HG02642 (cell line): ENCODE results near the gene FAXC.

Experiments used
- ATAC-seq: cut with Tn5 transposase; IDR thresholded peaks from one replicate; pipeline ENCODE4 v1.9.1; 2021; ENCODE audit warnings: mild to moderate bottlenecking; ENCODE audit not compliant: unreplicated experiment, poor library complexity

FAXC gene

DNA sequence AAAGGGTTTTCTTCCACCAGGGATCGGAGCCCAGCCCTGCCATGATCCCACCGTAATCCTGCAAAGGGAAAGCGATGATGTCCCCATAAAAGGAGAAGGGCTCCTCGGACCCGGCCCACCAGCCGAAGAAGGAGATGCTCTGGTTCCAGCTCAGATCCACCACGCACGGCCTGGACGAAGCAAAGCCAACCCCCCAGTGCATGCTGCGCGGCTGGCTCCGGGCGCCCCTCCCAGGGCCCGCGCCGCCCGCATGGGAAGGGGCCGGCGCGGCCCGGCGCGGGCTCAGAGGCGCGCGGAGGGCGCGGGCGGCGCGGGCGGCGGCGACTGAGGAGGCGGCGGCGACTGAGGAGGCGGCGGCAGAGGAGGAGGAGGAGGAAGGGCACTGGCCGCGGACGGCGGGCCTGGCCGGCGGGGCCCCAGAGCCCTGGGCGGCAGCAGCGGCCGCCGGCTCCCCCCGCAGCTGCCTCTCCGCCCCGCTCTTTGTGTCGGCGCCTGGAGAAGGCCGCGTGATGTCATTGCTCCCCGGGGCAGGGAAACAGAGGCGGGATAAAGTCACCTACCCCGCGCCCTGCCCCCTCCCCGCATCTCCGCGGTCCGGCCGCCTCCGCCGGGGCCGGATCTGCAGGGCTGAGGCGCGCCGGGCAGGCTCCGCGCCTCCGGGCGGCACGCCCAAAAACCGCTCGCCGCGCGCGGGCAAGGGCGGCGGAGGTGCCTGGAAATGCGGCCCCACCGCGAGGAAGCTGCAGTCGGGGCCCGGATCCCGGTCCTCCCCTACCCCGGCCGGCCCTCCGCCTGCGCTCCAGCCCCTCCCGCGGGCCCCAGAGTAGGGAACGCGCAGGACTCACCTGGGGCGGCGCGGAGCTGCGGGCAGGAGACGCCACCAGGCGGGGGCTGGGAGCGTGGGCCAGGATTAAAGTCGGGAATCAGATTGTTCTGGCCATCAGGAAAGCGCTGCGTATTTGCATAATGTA, at the start of gene FAXC:
Gene FAXC (minus strand): TSS at position 504 of the 971 bp plus-strand sequence. CDS start 302 bp downstream, at position 202.
- peak; percentile 64 for ATAC-seq

DNA sequence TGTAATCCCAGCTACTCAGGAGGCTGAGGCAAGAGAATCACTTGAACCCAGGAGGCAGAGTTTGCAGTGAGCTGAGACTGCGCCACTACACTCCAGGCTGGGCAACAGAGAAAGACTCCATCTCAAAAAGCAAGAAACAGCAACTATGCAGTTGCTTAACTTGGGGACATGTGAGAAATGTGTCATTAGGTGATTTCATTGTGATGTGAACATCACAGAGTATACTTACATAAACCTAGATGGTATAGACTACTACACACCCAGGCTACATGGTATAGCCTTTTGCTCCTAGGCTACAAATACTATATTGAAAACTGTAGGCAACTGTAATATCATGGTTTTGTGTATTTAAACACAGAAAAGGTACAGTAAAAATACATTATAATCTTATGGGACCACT, 47.8 kb upstream of the FAXC start:
- ATAC-seq = no peak

DNA sequence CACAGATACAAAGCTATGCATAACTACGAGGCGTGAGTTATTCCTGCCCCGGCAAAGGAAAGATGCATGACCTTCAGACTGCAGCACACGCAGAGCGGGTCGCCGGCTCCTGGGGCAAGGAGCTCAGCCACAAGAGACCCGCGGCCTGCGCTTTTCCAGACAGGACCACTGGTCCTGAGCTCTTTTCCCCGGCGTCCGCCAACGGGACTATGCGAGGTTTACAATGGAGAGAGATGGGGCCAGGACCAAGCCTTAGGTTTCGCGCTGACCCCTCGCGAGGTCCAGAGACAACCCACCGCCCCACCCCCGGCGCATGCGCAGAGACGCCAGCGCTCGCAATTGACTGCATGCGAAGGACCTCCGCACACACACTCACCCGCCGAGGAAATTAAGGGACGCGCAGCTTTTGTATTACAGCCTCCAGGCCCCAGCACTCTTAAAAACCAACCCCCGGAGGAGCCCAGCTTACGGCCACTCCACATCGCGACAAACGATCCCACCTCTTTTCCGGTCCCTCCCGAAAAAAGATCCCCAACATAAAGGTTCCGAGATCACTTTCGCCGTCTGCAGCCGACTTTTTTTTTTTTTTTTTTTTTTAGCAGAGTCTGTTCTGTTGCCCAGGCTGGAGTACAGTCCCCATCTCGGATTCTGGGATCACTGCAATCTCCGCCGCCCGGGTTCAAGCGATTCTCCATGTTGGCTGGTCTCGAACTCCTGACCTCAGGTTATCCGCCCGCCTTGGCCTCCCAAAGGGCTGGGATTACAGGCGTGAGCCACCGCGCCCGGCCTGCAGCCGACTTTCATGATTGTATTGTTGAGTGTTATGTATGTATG, 44.4 kb upstream of the FAXC start, which contains the start of gene COQ3:
Gene COQ3 (minus strand): TSS at position 498 of the 834 bp plus-strand sequence. CDS start 16 bp downstream, at position 482.
- ATAC-seq = peak; percentile 79

DNA sequence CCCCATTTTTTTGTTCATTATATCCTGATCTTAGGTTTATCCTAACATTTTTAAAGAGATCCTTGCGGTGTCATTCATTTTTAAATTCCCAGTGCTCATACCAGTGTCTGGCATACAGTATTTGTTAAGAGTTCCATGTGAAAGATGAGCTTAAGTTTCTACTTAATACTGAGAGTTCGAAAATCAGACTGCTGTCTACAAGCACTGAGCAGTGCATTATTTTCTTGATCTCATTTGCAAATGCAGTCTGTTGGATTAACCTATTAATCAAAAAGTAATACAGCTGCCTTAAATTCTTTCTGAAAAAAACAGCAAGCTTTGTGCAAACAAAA, 43.9 kb upstream of the FAXC start:
- peak; percentile 16 for ATAC-seq

DNA sequence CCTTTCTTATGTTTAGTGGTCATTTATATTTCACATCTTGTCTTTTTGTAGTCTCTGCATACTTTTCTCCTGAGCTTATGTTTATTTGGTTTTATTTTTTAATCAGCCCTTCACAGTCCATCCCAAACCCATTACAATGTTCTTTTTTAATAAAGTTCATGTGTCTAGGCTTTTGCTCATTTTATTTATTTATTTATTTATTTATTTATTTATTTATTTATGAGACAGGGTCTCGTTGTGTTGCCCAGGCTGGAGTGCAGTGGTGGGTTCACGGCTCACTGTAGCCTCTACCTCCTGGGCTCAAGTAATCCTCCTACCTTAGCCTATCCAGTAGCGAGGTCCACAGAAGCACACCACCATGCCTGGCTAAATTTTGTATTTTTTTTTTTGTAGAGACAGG, 41.4 kb upstream of the FAXC start:
- no peak for ATAC-seq

DNA sequence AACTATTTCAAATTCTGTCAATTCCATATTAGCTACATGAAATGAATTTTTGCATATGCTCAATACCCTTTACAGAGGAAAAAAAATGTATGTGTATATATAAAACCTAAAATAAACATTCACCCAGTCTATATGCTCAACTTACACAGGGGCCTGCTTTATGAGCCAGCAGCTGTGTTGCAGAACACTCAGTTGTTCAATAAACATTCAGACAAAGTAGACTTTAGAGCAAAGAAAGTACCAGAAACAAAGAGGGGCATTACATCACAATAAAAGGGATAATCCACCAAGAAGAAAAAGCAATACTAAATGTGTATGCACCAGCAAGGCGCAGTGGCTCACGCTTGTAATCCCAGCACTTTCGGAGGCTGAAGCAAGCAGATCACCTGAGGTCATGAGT, 35.0 kb upstream of the FAXC start:
- no peak for ATAC-seq

DNA sequence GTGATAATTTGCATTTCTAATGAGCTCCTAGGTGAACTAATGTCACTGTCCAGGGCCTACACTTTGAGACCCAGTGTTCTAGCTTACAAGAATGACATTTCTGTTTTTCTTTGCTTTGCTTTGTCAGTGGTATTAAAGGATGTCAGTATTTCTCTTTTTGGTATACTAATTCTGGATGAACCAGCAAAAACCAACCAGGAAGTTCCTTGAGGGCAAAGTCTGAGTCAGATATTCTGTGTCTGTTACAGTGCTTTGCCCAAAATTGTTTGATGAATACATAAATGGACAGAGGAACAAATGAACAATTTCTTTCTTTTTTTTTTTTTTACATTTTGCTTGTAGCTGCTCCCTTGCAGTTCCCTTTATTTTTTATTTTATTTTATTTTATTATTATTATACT, 29.2 kb upstream of the FAXC start:
- ATAC-seq = no peak

DNA sequence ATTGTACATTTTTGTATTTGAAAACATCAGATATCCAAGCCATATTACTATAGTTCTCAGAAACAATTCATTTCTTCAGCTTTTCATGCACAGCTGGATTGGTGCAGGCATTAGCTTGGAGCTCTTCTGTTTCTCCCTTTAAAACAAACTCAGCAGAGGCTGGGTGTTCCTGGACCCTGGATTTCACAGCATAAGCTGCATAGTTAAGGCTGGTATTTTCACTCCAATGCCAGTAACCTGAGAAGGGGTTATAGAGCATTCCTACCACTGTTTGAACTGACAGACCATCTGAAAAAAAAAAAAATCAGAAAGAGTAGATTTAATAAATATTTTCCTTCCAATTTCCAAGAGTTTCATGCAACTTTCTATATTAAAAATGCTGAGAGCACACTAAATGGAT, 20.1 kb upstream of the FAXC start:
- ATAC-seq = no peak

DNA sequence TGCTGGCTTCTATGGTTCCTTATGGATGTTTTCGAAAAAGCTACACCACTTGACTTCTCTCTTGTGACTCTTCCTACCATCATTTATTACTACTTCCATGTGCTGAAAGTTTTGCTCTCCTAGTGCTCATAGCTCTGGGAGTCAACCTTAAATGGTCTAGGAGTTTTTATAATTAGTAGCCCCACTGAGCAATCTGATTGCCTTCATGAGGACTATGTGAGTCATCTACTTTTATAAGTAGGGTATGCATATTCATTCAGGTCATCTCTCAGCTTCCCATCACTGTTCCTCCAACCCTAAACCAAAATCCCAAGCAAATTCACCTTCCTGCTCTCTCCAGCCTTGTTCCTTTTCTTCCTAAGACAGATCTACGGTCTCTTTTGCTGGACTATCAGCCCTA, 17.4 kb upstream of the FAXC start:
- no peak for ATAC-seq

DNA sequence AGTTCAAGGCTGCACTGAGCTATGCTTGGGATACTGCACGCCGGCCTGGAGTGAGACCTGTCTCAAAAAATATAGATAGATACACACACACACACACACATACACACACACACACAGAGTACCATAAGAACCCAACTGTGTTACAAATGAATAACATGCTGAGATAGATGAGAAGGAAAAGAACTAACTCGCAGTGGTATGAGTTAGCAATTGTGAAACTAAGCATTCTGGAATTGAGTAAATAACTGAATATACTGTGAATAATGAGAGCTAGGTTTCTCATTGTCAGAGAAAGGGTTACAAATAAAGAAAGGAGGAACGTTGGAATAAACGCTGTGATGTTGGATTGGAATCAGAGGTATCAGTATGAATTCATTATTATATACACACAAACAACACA, 14.6 kb upstream of the FAXC start:
- ATAC-seq = peak; percentile 88

DNA sequence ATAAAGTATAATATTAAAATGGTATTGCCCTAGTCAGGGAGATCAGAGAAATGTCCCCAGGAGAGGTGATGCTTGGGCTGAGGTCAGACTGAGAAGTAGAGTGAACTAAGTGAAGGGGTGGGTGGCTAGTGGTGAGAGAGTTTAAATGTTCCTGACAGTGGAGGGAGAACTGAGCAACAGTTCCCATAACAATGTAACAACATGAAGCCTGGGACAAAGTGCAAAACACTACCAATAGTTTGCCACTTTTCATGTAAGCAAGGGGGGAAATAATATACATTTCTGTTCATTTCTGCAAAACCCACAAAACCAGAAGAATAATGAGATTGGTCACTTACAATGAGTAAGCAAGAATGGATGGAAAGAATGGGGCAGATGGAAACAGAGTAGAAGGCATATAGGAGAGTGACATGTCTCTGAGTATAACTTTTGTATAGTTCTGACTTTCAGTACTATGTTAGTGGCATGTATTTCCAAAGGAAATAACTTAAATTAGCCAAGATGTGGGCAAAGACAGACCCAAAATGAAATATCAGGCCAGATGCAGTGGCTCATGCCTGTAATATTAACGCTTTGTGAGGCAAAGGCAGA, 13.3 kb upstream of the FAXC start:
- no peak for ATAC-seq

DNA sequence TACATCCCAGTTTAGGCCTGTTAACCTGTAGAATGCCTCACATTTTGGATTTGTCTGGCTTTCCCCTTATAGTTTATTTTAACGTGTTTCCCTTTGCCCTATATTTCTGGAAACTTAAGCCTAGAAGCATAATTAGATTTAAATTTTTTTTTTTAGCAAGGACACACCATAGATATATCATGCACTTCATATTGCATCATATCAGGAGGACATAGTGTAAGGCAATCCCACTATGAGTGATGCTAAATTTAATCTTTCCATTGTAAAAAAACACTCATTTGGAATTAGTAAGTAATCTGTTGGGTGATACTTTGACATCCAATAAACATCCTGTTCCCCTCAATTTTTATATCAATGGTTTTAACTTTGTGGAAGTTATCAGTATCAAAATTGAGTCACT, 10.3 kb upstream of the FAXC start:
- no peak for ATAC-seq

DNA sequence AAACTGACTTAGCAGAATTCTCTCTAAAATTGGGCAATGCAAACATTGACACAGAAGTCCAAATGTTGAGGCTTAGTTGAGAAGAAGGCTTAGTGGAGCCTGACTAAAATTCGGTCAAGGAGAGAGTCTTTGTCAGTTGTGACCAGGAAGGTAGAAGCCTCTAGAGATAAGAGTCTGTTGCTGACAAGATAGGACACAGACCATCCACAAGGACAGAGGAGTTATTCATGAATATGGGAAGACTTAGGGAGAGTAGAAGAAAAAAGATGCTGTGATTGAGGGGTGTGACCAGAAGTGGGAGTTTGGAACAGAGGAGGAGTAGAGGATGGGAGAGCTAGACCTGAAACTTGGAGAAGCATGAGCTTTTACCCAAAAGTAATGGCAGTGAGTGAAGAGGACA, 7.2 kb upstream of the FAXC start:
- ATAC-seq = no peak

DNA sequence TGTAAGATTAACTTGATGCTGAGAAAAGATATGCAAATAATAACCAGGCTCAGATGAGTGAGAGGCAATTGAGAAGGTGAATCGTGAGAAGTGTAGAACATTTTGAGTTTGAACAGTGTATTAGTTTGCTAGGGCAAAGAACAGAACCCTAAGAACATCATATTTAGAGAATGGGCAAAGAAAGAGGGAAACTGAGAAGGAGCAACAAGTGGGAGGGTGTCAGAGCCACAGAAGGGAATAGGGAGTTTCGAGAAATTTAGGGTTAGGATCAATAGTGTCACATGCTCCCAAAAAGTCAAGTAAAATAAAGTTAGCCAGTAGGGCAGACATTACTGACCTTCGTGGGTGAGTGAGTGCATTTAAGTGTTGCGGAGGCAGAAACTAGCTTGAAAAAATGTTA, 5.5 kb upstream of the FAXC start:
- ATAC-seq = no peak

DNA sequence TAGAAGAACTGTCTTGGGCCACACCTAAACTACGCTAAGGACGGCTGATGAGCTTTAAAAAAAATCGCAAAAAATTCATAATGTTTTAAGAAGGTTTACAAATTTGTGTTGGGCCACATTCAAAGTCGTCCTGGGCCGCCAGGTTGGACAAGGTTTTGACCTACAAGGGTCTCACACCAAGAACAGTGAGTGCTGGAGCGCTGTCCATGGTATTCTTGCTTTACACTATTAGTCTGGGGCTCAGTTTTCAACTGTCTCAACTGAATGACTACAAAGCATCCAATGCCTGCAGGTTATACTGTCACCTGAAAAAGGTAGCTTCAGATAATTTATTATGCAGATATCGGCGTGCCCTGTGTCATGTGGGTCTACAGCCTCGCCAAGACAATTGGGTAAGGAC, 3.7 kb upstream of the FAXC start:
- no peak for ATAC-seq

DNA sequence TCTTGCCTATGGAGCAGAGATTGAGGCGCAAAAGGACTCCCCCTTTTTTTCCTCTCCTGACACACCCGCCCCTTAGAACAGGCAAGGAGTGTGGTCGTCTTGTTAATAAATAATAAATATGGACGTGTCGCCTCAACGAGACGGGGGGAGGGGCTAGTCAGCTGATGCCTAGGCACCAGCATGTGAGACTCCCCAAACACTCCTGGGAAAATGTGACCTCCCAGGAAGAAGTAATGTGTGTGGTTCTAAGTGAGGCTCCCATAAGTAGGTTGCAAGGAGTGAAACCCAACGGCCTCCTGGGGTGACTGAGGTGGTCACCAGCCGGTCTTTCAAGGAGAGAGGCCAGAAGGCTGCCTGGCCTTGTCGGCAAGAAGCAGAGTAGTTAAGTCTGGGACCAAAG, 1.1 kb upstream of the FAXC start:
- no peak for ATAC-seq

DNA sequence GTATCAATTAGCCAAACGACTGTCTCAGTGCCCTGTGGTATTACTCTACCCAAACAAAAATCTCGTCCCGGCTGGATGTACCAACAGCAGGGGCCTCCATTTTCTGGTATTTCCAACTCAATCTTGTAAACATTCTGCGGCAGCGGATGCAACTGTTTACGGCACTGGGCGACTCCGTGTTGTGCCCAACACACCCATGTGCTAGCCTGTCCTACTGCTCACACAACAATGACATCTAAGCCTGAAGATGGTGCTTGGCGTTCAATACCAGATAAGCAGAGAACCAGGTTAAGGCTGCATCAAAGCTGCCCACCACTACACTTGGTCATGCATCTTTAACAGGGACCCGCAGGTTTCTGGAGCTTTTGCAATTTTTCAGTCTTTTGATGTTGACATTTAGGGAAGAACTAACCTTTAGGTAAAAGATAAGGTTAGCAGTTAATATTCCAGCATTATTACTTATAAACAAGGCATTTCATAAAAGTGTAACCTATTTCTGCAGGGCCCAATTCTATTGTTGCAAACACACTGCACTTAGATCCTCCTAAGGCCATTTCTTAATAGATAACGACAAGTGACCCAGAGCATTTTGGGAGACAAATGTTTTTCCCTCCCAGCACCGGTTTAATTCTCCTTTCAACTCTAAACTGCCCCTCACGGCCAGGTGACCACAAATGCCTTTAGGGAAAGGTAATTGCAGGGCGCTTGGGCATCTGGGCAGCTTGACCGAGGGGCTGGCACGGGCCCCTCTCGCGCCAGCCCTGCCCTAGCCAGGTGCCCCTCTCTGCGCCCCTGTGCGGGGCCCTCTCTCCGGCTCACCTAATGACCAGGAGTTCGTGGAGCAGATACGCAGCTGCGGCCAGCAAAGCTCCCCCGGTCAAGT, 945 bp downstream of the FAXC start:
- ATAC-seq = no peak

DNA sequence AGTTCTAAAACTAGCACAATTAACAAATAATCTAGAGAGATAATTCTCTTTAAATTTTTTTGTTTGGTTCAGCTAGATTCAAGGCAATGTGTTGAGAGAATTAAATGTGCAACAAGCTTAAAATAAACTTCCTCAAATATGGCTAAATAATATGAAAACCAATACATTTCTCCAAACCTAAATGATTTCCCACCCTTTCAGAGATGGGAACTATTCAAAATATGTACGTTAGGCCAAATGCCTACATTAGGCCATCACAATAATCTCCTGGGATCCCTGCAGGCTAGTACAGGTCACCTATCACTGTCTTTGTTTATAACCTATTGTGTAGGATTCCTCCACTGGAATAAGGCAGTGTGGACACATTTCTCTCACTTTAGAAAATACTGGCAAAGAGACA, 1.7 kb downstream of the FAXC start:
- ATAC-seq = no peak

DNA sequence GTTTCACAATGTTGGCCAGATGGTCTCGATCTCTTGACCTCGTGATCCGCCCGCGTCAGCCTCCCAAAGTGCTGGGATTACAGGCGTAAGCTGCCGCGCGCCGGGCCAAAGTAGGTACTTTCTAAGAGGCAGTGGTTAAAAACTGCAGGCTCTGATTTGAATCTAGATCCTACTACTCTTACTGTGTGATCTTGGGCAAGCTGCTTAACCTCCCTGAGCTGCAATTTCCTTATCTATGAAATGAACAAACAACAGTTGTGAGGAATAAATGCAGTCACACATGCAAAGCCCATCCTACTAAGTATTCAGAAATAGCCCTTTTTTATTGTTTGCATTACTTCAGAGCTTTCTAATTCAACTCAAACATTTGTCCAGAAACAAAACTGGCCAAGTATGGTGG, 2.9 kb downstream of the FAXC start:
- no peak for ATAC-seq

DNA sequence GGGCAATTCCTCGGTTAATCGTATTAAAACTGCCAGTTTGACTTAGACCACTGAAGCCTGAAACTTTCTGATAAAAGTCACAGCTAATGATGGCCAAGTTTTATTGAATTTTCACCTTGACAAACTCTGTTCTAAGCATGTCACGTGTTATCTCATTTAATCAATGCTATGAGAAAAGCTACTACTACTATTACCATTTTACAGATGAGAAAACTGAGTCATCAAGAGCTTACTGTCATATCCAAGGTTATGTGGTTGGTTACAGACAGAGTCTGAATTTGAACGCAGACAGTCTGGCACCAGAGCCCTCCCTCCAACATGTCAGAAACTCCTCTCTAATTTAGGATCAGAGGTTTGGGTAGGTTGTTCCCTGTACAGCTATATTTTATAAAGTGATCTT, 4.3 kb downstream of the FAXC start:
- no peak for ATAC-seq
